ENCODE results near the gene RTP1.

The RTP1 gene

DNA sequence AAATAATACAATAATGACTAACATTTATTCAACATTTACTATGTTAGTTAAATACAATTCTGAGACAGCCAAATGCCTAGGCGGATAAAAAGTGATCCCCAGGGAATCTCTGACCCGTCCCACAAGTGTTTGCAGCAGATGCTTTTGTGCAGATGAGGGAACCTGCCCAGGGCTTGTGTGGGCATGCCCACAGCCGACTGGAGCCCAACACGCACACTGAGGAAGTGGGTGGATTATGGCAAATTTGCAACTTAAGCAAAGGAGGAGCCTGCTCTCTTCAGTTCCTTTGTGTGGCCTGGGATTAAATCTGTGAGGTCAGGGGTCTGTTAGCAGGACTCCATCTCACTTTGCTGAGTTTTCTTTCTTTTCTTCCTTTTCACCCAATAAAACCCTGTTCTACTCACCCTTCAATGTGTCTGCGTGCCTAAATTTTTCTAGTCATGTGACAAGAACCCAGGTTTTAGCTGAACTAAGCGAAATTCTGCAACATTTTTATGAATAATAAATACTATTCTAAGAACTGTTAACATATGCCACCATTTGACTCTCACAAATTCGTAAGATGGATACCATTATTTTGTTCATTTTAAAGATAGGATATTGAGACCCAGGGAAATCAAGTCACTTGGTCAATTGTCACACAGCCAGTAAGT, 13.9 kb upstream of the RTP1 start:
- Histone ChIP-seq H3K9me3 (no peaks in the 10 kb centered on the region), H3K4me1 (no peaks in the 10 kb centered on the region), H3K36me3 (no peaks in the 10 kb centered on the region), H3K4me3 (ENCODE audit: low read depth, low read length) (no peak overlapping the region), H3K27me3 (peaks cover 17% of the 10 kb centered on the region)
- TF ChIP-seq CTCF (IDR thresholded peaks at IDR 0.05; ENCODE audit: low read depth, low read length): no peak
- DNase-seq: no peak

DNA sequence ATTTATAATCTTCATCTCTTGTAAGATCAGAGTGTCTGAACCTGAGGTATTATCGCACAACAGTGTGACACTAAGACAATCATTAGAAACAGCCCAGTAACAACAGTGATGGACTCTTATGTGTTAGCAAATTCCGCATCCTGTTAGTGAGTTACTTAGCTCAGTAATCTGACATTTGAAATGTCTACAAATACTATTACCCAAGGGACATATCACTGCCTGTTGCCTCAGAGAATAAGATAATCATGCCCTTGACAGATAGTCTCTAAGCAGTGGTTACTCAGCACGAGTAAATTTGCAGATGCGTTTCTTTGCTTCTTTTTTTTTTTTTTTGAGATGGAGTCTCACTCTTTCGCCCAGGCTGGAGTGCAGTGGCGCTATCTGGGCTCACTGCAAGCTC, 13.4 kb upstream of the RTP1 start:
- no peak for DNase-seq
- Histone ChIP-seq H3K9me3 (no peaks in the 10 kb centered on the region), H3K4me3 (ENCODE audit: low read depth, low read length) (no peak overlapping the region), H3K4me1 (no peaks in the 10 kb centered on the region), H3K27me3 (peaks cover 17% of the 10 kb centered on the region), H3K36me3 (no peaks in the 10 kb centered on the region)
- TF ChIP-seq CTCF (IDR thresholded peaks at IDR 0.05; ENCODE audit: low read depth, low read length): no peak

GRCh38 chr3:187185759-187186158, 11.5 kb upstream of the RTP1 start:
- Histone ChIP-seq H3K27me3 (peaks cover 14% of the 10 kb centered on the region), H3K36me3 (no peaks in the 10 kb centered on the region), H3K4me3 (ENCODE audit: low read depth, low read length) (no peak overlapping the region), H3K4me1 (no peaks in the 10 kb centered on the region), H3K9me3 (no peaks in the 10 kb centered on the region)
- no peak for TF ChIP-seq CTCF (IDR thresholded peaks at IDR 0.05; ENCODE audit: low read depth, low read length)
- DNase-seq: no peak

- TF ChIP-seq CTCF (IDR thresholded peaks at IDR 0.05; ENCODE audit: low read depth, low read length): no peak
- Histone ChIP-seq H3K4me1 (no peaks in the 10 kb centered on the region), H3K36me3 (no peaks in the 10 kb centered on the region), H3K4me3 (ENCODE audit: low read depth, low read length) (no peak overlapping the region), H3K27me3 (peaks cover 14% of the 10 kb centered on the region), H3K9me3 (no peaks in the 10 kb centered on the region)
- DNase-seq: no peak
Measured at GRCh38 chr3:187186375-187186774, 10.9 kb upstream of the RTP1 start.

GRCh38 chr3:187186801-187187421, 10.4 kb upstream of the RTP1 start:
- no peaks in the 10 kb centered on the region for H3K9me3 ChIP-seq
- no peak for DNase-seq
- H3K27me3 ChIP-seq: peaks cover 14% of the 10 kb centered on the region
- no peak for TF ChIP-seq CTCF (IDR thresholded peaks at IDR 0.05; ENCODE audit: low read depth, low read length)
- H3K4me1 ChIP-seq: no peaks in the 10 kb centered on the region
- no peak overlapping the region for H3K4me3 ChIP-seq (ENCODE audit: low read depth, low read length)
- H3K36me3 ChIP-seq: no peaks in the 10 kb centered on the region

GRCh38 chr3:187188931-187189330, 8.4 kb upstream of the RTP1 start:
- H3K27me3 ChIP-seq: no peaks in the 10 kb centered on the region
- DNase-seq: no peak

More at GRCh38 chr3:187188931-187189330, 8.4 kb upstream of the RTP1 start:
- H3K4me3 ChIP-seq (ENCODE audit: low read depth, low read length): no peak overlapping the region
- no peak for TF ChIP-seq CTCF (IDR thresholded peaks at IDR 0.05; ENCODE audit: low read depth, low read length)
- H3K36me3 ChIP-seq: no peaks in the 10 kb centered on the region
- no peaks in the 10 kb centered on the region for H3K4me1 ChIP-seq
- H3K9me3 ChIP-seq: no peaks in the 10 kb centered on the region

All from BE2C (cell line).